ENCODE measurements around the gene SYNM.
"Not testable (repeated sequence)": the region's sequence is repeated elsewhere in the genome, so short reads cannot be mapped to it uniquely, and the experiment has no call there.

The SYNM gene

DNA sequence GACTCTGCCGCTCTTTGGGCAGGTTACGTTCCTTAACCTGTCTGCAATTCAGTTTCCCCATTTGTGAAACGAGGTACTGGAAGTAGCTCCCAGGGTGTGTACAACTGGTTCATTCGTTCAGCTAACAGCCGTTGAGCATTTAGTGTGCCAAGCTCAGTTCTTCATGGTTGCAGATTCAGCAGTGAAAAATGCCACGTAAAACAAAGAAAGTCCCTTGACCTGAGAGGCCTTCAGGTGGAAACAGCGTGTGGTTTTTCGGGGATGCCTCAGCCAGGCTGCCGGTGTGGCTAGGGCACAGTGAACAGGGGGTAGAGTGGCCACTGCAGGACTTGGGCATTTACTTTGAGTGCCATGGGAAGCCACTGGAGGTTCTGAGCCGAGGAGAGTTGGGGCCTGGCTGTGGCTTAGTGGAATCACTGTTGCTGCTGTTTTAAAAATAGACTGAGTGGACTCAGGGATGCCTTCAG, 4.7 kb downstream of the SYNM start:
- DNase-seq, result no peak

DNA sequence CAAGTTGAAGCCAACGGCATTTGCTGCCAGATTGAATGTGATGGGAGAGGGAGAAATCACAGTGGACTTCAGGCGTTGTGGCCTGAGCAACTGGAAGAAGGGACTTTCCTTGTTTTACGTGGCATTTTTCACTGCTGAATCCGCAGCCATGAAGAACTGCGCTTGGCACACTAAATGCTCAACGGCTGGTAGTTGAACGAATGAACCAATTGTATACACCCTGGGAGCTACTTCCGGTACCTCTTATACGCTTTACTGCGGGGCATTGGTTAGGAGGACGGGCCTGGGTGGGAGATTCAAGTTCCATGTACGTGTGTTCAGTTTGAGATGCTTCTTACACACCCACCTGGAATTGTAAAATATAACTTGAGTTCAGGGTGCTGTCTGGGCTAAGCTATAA, 5.2 kb downstream of the SYNM start:
- no peak for DNase-seq

DNA sequence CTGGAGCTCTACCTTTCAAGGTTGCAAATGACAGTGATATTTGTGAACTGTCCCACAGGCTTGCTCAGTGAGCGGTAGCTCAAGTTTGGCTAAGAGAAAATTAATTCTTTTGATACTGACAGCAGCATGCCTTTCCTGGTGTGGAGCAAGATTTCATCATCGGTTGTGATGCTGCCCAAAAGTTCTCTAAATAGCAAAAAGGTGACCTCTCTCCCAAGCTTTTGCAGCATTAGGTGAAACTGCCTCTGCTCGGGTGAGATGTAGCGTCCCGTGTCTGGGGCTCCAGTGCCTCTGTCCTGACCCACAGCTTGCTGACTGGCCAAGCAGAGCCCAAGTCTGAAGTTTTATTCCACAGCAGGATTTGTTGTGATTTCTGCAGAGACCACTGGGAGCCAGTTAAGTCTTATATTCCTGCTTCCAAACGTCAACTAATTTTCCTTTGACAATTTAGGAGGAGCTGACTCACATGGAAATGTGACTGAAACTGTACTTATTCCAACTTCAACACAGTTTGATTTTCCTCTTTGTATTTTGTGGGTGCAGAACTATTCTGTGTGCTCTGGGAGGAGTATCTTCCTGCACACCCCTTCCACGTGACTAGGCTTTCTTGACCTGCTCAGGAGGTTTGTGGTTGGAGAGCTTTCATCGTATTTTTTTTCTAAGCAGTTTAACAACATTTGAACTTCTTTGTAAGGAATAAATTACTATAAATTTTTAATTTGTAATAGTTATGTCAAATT, 5.9 kb downstream of the SYNM start:
- no peak for DNase-seq

GRCh38 chr15:99111641-99112040, 6.8 kb downstream of the SYNM start:
- DNase-seq, result not testable (repeated sequence)

DNA sequence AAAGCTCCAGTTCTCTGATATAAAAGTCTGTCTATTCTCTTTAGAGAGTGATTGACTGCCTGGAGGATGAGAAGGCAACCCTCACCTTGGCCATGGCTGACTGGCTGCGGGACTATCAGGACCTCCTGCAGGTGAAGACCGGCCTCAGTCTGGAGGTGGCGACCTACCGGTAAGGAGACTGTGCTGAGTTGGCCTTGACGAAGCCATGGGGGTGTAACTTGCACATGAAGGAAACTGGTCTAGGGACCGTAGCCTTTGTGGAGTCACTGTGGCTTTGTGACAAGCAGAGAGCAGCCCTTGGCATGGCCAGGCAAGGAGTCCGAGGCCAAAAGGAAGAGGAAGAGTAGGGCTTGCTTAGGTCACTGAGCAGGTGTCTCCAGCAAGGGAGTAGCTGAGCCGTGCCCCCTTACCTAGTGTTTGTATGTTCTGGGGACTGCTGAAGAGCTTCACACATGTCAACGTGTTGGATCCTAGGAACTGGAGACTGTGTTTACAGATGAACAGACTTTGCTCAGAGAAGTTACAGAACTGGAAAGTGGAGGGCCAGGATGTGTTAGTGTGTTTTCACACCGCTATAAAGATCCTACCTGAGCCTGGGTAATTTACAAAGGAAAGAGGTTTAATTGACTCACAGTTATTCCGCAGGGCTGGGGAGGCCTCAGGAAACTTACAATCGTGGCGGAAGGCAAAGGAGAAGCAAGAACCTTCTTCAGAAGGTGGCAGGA, 8.8 kb downstream of the SYNM start:
- DNase-seq, result no peak

GRCh38 chr15:99114511-99115299, 9.8 kb downstream of the SYNM start:
- DNase-seq, result no peak

DNA sequence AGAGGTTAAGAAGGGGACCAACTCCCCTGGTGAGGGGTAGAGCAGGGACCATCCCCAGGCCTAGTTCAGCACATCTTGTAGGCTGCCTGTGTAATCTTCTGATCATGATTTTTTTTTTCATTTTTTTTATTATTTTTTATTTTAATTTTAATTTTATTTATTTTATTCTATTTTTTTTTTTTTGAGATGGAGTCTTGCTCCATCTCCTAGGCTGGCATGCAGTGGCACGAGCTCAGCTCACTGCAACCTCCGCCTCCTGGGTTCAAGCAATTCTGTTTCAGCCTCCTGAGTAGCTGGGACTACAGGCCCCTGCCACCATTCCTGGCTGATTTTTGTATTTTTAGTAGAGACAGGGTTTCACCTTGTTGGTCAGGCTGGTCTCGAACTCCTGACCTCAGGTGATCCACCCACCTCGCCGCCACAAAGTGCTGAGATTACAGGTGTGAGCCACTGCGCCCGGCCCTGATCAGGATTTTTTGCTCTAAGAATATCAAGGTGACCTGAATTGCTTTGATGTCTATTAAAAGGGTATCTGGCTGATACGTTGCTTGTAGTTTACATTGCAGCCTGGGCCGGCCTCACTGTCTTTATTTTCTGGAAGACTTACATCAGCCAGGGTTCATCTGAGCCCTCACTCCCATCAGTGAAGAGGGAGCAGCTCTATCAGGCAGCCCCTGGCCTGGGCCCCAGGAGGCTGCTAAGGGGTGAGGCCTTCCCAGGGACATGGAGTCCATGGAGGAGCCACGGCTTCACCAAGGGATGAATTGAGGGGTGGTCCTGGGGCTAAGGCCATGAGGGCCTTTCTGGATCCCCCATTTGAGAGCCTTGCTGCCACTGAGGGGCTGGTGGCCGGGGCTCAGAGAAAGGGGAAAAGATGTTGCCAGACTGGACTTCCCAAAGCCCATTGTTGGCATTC, 10.7 kb downstream of the SYNM start:
- no peak for DNase-seq

DNA sequence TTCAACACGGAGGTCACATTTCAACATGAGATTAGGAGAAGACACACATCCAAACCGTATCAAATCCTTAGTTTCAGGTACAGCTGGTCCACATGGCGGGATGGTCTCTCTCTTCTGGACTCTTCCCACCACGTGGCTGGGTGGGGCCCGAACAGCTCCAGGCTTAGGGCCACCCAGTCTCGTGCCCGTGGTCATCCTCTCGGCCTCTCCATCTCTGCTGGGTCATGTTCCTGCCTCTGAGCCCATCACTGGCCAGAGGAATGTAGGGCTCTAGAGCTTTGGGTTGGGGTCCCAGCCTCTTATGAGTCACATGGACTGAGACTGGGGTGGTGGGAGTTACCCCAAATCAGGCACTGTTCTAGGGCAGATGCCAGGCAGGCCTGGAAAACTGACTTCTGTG, 12.2 kb downstream of the SYNM start:
- DNase-seq, result no peak

DNA sequence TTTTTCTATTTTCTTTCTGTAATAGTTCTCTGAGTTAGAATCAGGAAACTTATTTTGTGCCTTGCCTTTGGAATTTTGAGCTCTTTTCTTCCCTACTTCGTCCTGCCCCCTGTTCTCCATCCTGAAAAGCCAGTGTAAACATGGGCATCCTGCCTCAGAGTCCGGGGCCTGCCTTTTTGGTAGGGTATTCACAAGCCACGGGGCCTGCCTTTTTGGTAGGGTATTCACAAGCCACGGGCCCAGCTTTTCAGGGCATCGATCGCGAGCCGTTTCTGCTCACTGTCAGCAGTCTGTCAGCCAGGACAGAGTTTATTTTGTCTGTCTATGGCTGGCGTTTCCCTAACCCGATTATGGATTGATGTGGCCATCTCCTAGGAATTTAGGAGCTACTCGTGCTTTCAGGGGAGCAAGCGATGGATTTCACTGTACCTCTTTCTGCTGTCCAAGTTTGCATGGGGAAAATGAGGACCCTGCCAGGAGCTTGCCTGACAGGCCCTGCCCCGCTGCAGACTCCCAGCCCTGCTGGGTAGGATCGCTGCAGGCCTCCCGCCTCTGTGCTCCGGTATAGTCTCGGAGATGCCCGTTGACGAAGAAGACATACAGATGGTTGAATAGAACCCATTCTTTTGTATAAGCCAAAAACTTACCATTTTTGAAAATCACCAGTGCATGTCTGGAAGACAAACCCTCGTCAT, 12.8 kb downstream of the SYNM start:
- no peak for DNase-seq

DNA sequence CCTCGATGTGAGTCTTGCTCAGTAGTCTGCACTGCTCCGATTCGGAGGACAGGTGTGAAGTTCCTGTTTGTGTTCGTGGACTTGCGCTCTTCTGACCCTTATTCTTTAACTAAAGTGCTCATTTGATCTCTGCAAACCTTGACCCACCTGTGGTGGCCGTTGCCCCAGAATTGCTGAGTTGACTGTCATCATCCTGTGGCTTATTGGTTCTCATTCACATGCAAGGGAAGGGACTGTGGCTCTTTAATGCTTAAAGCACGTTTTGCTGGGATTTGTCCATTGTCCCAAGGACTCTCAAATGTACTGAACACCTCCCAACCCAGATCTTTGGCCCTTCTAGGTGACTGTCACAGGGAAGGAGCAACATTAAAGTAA, 13.4 kb downstream of the SYNM start:
- DNase-seq, result no peak

GRCh38 chr15:99118801-99119546, 14.1 kb downstream of the SYNM start:
- no peak for DNase-seq

DNA sequence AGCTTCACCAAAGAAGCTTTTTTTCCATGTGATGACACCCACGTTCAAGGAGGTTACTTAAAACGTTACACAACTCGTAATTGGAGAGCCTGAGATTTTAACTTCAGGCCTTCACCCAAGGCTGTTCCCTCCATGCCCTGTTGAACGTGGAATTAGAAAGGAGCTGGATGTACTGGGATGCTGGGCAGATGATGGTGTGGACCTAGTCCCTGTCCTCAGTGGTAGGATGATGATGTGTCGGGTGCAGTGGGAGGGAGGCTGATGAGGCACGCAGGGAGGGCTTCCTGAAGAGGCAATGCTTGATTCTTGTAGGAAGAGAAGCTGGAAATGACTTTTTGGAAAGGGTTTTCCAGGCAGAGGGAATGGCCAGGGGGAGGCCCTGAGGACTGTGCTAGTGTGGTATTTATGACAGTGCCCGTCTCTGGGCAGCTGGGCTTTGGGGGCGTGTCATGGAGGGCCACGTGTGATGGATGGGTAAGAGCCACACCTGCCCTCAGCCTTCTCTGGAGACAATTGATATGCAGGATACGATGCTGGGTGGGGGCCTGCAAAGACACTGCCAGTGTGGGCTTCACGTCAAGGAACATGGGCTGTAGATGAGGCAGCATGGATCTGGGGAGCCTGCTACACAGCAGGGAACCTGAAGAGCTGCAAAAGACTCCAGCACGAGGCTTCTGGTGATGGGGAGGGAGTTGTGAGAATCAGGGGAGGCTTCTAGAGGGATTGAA, 15.3 kb downstream of the SYNM start:
- DNase-seq, result no peak

- no peak for DNase-seq
Observed at GRCh38 chr15:99121207-99121606, 16.3 kb downstream of the SYNM start.

GRCh38 chr15:99121691-99122410, 17.0 kb downstream of the SYNM start:
- no peak for DNase-seq

GRCh38 chr15:99122831-99123712, 18.2 kb downstream of the SYNM start:
- no peak for DNase-seq

GRCh38 chr15:99123713-99124451, 19.0 kb downstream of the SYNM start:
- peak; percentile 90 for DNase-seq

DNA sequence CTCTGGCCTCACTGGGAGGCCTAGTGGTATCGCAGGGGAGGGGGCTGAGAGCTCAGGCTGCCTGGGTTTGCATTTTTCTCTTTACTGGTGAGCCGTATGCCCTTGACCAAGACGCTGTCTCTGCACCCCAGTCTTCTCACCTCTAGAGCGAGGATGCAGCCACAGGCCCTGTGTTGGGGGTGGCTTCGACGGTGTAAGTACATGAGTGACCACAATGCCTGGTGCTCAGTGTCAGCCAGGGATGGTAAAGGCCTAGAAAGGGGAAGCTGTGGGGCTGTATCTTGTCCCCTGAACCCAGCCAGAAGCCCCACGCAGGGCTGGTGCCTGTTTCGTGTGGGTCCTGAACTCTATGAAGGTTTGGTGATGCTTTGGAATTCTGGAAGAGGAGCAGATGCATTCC, 19.8 kb downstream of the SYNM start:
- peak; percentile 50 for DNase-seq
